GM19468 (cell line): ENCODE data around the gene ZBTB46.

Source experiments
- ATAC-seq: cut with Tn5 transposase; IDR thresholded peaks from one replicate; pipeline ENCODE4 v1.9.1; 2021; ENCODE audit warnings: mild to moderate bottlenecking, moderate library complexity, moderate number of reproducible peaks; ENCODE audit not compliant: unreplicated experiment; ENCODE audit errors: extremely low read depth

ZBTB46 gene

DNA sequence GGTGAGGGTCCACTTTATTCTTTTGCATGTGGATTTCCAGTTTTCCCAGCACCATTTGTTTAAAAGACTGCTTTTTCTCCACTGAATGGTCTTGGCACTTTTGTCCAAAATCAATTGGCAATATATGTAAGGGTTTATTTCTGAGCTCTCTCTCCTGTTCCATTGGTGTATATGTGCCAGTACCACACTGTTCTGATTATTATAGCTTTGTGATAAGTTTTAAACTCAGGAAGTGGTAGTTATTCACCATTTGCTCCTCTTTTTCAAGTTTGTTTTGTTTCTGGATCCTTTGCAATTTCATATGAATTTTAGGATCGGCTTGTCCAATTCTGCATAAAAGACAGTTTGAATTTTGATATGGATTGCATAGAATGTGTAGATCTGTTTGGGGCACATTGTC lies 118.9 kb downstream of the ZBTB46 start:
- no peak for ATAC-seq

DNA sequence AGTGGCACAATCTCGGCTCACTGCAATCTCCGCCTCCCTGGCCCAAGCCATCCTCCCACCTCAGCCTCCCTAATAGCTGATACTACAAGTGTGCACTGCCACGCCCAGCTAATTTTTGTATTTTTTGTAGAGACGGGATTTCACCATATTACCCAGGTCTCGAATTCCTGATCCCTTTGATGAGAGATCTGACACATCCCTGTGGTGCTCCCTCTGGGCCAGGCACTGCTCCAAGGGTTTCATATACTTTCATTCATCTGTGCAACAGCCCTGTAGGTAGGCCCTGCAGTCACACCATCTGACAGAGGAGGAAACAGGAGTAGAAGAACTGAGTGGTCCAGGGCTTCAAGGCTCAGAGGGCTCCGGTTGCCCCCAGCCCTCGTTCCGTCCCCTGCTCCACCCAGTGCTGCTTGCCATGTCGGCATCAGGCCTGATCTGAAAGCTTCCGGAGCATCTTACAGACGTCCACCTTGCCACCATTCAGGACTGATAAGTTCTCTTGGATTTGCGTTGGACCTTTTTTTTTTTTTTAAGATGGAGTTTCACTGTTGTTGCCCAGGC lies 119.9 kb downstream of the ZBTB46 start:
- no peak for ATAC-seq

DNA sequence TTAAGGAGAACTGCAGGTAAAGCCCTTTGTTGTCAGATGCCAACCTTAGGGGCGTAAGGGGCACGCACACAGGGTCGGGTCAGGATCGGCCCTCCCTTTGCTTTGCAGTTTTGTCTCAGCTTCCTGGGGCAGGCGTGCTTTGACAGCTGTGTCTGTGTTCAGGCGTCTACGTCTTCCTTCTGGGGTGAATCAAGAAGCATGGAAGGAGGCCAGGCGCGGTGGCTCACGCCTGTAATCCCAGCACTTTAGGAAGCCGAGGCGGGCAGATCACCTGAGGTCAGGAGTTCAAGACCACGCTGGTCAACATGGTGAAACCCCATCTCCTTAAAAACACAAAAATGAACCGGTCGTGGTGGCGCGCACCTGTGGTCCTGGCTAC lies 121.9 kb downstream of the ZBTB46 start:
- no peak for ATAC-seq

DNA sequence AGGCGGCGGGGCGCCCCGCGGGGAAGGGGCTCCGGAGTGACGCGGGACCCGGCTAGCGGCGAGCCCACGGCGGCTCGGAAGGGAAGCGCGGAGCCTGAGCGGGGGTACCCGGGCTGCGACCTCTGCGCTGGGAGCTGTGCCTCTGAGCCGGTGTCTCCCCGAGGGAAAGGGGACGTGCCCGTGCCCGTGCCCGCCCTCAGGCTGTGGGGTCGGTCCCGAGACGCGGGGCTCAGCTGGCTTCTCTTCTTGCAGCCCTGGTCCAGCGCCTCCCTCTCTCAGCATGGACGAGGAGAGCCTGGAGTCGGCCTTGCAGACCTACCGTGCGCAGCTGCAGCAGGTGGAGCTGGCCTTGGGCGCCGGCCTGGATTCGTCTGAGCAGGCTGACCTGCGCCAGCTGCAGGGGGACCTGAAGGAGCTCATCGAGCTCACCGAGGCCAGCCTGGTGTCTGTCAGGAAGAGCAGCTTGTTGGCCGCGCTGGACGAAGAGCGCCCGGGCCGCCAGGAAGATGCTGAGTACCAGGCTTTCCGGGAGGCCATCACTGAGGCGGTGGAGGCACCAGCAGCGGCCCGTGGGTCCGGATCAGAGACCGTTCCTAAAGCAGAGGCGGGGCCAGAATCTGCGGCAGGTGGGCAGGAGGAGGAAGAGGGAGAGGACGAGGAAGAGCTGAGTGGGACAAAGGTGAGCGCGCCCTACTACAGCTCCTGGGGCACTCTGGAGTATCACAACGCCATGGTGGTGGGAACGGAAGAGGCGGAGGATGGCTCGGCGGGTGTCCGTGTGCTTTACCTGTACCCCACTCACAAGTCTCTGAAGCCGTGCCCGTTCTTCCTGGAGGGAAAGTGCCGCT lies 122.5 kb downstream of the ZBTB46 start:
- no peak for ATAC-seq

DNA sequence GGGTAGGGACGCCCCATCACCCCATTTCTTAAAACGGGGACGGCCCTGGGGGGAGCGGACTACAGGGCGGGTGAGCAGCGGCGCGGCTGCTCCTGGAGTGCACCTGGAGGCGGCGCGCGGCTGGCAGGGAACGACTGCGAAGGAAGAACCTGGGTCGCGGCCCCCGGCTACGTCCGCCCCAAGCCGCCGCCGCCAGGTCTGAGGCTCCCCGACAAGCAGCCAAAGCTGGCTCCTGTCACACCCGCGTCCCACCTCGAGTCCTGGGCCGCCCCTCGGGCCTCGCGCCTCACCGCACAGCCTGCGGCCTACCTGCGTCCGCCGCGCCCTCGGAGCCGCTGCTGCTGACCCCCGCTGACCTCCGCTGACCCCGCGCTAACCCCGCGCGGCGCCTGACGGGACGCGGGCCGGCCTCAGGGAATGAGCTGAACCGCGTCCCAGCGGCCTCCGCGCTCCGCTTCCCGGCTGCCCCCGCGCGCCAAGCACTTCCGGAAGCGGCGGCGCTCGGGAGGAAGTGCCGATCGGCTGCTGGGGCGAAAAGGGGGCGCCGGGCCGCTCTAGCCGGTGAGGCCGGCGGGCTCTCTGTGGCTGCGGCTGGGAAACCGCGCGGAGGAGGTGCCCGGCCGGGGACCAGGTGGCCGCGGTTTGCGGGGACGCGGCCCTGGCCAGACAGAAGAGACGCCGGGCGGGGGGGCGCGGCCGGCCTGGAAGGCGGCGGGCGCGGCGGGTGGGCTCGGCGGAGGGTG lies 123.3 kb downstream of the ZBTB46 start, which contains the start of the genes ARFRP1 and ZGPAT:
Gene ARFRP1 (minus strand): TSS at position 419 of the 743 bp plus-strand sequence. CDS start 885 bp downstream, outside the sequence.
Gene ZGPAT (plus strand): TSS at position 482 of the 743 bp plus-strand sequence. CDS start 542 bp downstream, outside the sequence.
- ATAC-seq, result peak; percentile 51

DNA sequence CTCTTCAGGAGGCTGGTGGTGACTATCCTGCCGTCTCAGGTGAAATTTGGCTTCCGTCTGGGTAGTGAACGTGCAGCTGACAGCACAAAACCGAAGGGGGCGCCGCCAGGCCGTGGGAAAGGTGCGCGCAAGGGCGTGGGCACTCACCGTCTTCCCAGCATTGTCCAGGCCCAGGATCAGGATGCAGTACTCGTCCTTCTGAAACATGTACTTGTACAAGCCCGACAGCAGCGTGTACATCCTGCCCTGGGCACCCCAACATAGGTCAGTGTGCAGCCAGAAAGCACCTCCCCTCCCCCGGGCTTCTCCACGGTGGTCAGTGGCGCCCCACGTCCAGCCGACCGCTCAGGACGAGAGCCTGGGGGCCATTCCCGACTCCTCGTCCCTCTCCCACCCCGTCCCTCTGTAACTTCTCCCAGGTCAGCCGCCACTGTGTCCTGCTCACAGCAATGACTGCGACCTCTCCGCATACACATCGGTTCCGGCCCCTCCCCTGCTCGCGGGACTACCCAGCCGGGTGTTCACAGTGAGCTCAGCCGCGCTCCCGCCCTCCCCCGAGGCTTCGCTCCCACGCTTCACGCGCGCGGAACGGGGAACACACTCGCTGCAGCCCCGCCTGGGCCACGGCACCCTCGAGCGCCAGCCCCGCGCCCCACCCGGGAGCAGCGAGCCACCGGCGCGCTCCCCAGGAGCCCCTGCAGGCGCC lies 124.1 kb downstream of the ZBTB46 start:
- no peak for ATAC-seq

DNA sequence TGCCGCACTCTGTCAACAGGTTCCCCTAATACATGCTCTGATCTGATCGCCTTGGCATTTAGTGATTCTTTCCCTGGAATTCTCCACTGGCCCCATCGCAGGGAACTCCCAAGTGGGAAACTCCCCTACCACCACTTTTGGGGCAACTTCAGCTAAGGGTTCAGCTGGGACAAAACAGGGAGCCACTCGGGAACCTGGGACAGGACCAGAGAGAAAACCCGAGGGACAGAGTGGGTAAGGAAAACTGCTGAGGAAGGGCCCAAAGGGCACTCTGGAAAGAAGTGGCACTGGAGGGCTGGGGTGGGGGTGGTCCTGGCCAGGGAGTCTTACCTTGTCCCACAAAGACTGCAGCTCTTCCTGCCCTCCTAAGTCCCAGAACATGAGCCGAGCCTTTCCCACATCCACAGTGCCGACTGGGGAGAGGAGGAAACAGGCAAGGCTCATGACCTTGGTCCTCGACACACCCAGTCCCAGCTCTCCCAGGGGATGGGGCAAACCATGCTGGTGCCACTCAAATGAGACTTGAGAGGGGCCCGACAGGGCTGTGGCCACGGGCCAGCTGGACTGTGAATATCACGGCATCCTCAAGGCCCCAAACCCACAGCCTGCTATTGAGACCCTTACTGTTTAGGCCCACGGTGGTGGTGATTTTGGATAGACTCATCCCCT lies 124.9 kb downstream of the ZBTB46 start:
- no peak for ATAC-seq

DNA sequence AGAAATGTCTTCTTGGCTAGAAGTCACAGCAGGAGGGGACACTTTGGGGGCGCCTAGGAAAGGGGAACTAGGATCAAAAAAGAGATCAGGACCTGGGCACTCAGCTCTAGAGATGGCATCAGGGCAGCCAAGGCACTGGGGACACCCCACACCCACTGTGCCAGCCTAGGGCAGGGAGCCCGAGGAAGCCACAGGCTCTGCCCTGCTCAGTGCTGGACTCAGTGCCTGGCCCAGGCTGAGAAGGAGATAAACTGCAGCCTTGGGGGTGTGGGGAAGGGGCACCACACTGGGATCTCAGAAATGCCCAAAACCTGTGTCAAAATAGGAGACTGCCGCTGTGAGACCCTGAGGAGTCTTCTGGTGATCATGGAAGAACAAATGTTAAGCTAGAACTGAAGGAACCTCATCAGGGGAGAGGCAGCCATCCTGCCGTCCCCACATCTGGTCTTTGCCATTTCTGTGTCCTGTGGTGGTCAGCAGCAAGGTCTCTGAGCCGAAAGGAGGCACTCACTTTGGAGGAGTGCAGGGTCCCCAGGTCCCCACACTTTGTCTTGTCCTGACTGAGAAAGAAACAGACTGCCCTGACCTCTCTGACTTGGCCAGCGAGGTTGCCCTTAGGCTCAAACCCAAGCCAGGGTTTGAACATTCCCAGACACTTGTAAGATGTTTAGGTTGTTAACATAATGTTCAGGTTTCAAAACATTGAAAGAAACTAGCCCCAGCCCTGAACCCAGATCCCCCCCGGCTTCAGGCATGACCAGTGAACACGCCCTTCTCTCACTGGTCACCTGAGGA lies 125.6 kb downstream of the ZBTB46 start:
- no peak for ATAC-seq

DNA sequence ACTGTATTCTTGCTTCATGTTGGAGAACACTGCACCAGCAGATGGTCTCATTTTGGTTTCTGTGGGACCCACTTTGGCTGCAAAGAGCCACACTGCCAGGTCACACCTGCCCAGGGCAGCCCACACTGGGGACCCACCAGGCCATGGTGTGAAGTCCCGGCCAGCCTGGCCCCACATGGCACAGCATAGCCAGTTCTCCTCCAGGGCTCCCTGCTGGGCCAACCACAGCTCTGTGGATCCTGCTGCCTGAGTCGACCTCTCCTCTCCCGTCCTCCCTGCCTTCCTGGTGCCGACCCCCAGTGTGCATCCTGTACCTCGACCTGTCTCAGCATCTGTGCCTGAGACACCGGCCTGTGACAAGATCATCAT lies 126.3 kb downstream of the ZBTB46 start:
- ATAC-seq, result no peak

DNA sequence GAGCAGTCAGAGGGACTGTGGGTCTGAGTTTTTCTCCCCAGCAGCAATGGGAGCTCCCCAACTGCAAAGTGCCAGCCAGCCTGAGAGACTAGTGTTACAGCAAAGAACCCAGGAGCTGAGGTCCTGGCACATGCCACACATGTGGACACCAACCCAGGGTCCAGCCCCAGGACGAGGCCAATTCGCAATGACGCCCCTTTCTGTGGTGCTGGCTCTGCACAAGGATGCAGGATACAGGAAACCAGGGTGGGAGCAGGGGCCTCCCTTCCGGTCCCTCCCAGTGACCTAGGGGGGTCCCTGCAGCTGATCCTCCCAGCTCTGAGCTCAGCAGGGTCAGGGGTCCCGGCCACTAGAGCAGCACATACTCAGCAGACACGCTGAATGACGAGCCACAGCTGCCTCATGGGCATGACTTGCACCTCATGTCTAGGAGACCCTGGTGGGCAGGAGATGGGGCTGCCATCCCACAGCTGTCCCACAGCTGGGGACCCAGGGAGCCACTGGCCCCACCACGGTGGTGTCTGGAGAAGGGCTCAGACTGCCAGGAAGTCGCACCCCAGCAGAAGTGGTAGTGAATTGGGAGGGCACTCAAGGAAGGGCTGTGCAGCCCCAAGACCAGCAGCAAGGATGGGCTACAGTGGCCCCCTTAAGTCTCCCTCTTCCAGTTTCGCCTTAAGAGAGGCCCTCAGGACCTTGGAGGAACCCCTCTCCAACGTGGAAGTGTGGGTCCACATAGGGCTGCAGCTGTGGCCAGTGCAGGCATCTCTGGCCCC lies 126.9 kb downstream of the ZBTB46 start:
- ATAC-seq, result no peak

DNA sequence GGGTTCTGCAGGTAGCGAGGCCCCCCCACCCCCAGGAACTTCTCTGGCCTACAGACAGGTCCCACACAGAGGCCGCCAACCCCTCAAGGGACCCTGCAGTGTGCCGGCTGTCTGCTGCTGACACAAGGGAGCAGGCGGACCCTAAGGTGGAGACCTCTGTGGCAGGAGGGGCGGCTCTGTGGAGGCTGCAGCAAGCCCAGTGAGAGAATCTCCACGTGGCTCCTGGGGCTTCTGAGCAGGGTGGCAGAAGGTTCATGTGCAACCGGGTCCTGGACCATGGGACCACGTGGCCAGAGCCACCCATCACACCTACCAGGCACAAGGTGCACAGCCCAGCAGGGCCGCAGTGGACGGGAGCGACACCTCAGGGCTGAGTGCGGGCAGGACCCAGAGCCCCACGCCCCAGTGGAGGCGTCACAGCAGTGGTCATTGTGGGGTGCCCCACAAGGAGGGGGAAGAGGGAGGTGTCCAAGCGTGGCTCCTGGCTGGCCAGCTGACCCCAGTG lies 127.5 kb downstream of the ZBTB46 start:
- no peak for ATAC-seq

DNA sequence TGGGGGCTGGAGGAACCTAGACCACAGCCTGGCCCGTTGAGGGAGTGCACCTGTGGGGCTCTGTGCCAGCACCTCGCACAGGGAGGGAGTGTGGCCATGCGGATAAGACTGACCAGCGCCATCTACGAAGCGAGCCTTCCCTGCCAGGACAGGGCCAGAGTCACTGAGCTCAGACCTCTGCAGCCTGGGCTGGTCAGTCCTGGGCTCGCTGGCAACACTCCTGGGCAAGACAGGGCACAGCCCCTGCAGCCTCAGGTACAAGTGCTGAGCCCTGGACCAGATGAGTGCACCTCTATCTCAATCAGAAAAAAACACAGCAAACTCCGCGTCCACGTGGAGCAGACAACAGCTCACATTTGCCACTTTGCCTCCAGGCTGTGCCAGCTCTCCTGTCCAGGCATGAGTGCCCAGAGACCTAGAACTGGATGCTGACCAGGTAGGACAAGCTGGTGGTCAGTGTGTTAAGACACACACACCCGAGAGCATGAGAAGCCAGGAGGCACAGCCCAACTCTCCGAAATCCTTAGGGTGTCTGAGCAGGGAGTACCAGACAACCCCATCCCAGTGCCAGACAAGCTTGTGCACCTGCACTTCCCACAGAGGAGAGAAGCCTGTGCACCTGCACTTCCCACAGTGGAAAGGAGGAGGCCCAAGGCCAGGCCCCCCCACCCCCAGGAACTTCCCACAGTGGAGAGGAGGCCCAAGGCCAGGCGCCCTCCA lies 128.2 kb downstream of the ZBTB46 start:
- ATAC-seq, result no peak

DNA sequence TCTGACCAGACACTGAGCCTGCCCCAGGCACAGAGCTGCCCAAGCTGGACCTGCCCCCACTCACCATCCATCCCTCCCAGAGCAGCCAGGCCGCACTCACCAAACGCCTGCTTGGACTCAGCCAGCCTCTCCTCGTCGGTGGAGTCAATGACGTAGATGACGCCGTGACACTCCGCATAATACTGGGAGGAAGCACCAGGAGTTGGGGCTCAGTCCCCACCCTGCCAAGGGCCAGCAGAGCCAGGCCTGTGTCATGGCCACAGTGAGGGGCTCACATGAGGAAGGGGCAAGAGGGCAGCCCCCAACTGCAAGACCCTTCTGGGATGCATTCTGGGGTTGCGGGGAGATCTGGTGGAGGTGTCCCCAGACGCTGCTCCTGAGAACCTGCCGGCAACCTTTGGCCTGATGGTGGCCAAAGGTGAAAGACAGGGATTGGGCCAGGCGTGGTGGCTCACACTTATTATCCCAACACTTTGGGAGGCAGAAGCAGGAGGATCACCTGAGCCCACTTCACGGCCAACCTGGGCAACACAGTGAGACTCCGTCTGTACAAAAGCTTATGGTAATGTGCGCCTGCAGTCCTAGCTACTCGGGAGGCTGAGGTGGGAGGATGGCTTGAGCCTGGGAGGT lies 128.9 kb downstream of the ZBTB46 start:
- no peak for ATAC-seq

DNA sequence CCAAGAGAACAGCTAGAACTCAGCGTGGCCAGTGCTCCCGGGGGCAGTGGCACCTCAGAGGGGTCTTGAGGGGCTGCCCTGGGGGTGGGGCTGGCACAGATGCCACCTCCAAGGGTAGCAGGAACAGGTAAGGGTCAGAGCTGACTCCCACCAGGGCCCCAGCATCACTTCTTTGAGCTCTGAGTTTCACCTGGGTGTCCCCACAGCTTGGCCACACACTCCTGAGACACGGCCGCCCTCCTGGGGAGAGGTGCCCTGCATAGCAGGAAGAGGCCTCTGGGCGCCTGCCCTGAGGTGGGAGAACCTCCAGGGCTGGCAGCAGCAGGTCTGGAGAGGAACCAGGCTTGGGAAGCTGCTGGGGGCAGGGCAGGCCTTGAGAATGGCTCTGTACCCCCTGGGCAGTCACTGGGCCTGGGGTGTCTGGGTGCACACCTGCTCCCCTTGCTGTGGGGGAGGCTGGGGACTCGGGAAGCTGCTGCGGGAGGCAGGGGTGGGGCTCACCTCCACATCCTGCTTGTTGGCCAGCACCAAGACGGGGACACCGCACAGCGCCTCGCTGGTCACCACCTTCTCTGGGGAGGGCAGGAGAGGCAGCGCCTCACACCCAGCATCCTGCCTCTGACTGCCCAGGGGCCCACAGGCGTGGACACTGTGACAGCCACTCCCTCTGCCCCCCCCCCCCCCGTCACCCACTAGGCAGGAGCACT lies 129.6 kb downstream of the ZBTB46 start:
- no peak for ATAC-seq

DNA sequence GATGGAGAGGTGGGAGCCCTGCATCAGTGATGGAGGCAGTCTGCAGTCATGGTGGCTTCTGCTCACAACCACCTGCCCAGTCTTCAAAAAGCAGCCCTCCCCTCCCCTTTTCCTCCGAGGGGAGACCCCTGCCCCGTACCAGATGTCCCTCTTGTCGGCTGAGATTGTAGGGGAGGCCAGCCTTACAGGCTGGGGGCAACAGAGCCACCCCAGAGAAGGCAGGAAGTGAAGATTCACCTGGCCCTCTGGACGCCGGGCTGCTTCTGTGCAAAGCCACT lies 130.1 kb downstream of the ZBTB46 start:
- ATAC-seq, result no peak

DNA sequence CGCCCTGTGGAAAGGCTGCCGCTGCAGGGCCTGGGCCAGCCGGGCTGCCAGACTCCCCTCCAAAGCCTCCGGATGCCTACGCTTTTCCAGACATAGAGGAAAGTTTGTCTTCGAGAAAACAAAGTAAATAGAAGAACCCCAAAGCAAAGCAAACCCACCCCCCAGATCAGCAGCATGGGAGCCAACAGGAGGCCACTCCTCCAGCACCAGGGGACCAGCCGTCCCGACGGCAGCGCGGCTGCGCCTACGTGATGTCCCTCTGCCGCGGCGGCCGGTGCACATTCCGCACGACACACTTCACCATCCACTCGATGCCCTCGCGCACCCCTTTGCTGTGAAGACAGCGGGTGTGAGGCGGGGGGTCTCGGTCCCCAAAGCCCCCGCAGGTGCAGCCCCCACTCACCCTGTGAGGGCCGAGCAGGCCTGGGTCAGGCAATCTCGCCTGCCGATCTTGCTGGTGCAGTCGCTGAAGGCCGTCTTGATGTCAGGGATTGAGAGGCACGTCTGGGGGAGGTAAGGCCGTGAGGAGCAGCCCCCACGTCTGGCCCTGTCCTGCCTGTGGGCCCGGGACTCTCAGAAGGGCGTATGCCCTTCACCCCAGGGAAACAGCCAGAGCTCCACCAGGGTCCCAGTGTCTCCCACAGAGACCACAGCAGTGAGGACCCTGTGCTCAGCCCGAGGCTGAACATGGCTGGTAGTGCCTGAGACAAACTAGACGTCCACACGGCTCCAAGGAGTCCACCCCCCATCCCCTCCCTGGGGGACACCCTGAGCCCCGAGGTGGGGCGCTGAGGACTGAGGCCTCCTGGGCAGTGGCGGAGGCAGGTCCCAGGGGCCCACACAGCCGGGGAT lies 130.6 kb downstream of the ZBTB46 start:
- no peak for ATAC-seq
